Stimulated activated CD4-positive, alpha-beta T cell treated with anti-CD3 and anti-CD28 coated beads, Interleukin-1b, Interleukin-23, amount 100 ng/mL, for 24 hours (primary cell): Measurements from ENCODE around the gene FAR2.
"Not testable (repeated sequence)": the region's sequence is repeated elsewhere in the genome, so short reads cannot be mapped to it uniquely, and the experiment has no call there.

ENCODE experiments used
- DNase-seq, 4 experiments: peaks; one replicate each; pipeline ENCODE4 v3.0.0-alpha.2; 2020; ENCODE audit warnings: low read depth in 4 of 4, low spot score in 1 of 4

The FAR2 gene

DNA sequence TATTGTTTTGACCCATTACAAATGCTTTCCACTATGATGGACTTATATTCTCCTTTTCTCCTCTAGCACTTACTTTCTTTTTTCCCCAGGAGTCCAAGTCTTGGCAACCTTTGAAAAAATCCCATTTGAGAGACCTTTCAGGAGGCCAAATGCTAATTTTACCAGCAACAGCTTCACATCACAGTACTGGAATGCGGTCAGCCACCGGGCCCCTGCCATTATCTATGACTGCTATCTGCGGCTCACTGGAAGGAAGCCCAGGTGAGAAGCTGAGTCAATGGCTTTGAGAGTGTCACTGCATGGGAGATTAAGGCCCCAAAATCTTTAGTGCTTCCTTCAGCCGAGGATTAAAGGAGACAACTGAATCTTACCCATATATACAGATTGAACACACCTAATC is 167.7 kb downstream of the FAR2 start:
- no peak for DNase-seq

GRCh38 chr12:29317556-29318363 is 168.7 kb downstream of the FAR2 start:
- no peak for DNase-seq

DNA sequence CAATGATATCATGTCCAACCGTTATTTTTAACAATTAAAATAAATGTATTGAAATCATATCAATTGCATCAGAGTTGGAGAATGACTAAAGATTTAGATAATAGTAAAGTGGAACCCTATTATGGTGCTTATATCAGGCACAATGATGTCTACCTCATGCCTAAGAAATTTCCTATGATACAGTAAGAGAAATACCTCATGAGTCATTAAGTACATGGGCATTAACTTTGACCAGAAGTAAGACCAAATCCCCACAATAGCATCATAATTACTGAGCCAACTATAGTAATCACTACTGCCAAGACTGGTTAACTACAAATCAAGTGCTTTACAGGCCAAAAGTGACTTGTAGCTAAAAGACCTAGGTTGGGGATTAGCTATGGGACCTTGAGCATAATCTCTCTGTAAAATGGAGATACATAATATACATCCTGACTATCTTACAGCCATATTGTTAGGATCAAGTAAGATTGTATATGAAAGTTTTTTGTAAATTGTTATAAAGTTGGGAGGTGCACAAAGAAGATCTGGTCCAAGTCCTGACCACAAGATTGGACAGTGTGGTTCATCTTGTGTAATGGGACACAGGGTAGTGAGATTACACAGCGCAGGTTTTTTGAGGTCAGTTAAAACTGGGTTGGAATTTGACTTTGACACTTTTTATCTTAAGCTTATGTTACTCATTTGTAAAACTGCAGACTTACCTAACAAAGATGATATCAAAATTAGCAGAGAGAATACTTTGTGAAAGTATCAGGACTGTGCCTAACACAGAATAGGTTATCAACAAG is 171.4 kb downstream of the FAR2 start:
- DNase-seq, result no peak

DNA sequence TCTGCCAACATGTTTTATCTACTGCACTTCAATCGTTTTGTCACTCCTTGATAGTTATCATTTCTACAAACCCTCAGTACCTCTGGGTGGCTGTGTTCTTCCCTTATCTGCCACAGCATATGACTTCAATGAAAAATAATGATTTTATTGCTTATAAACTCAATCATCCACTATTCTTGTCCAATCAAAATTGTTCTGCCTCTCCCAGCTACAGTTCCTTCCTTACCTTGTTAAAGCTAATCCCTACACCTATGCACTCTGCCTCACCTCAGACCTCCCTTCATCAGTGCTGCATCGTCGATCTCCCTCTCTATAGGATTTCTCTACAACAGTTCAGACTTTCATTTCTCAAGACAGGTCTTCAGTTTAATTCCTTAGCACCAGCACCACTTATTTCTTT is 173.1 kb downstream of the FAR2 start:
- no peak for DNase-seq

DNA sequence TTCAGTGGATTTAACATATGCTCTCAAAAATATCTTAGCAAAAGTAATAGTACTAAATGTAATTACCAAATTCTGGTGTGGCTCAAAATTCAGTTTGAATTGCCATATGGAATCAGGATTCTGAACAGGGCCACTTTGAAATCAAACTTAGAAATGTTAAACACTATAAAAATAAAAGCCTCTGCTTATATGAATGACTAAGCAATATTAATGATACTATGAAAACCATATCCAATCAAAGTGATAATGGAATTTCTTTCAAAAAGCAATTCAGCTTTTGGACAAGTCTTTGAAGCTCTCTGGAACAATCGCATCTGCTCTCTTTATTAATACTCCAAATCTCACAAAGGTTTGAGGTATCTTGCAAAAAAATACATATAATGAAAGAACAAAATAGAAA is 180.3 kb downstream of the FAR2 start:
- no peak for DNase-seq

GRCh38 chr12:29333178-29333577 is 184.1 kb downstream of the FAR2 start:
- DNase-seq, result no peak

DNA sequence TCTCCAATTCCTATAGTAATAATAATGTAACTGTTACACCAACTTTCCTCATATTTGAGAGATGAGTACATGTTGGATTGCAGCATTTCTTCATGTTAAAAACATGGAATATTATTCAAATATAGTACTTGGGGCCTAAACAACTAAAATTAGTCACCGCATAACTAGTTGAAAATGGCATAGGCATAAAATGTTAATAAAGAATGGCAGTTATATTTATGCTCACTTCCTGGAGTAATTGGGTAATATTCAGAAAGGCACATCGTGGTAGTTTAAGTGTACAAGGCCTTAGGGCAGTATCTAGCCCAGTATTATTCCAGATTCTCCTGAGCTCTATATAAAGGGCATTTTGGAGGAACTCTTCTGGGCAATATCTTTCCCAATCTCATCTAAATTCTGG is 185.9 kb downstream of the FAR2 start:
- no peak for DNase-seq

- no peak for DNase-seq
These were observed 188.2 kb downstream of the FAR2 start for GRCh38 chr12:29337325-29337724.

GRCh38 chr12:29343022-29343799 is 194.1 kb downstream of the FAR2 start:
- no peak for DNase-seq

DNA sequence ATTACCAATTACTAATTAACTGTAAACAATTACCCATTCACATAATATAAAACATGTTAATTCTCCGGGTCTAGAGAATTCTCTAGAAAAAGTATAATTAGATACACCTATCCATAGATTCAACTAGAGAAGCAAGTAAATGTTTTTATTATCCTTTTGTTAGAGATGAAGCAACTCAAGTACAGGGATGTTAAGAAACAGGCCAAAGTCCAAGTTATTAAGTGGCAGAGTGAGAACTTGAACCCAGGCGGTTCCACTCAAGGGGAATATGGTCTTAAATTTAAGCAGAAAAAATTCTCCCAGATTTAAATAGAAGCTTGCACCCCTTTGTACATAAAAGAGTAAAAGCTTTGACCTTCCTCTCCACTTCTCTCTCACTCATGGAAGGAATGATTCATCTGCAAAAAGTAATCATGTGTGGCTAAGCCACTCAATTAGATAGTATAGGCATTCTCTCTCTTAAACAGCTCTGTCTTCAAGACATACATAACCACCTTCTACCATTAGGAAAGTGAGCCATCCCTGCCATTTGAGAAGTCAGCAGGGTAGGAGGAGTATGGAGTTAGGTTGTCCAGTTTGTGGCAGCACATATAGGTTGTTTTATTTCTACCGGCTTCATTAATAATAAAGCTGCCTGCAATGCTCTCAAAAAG is 197.8 kb downstream of the FAR2 start:
- DNase-seq, result no peak

DNA sequence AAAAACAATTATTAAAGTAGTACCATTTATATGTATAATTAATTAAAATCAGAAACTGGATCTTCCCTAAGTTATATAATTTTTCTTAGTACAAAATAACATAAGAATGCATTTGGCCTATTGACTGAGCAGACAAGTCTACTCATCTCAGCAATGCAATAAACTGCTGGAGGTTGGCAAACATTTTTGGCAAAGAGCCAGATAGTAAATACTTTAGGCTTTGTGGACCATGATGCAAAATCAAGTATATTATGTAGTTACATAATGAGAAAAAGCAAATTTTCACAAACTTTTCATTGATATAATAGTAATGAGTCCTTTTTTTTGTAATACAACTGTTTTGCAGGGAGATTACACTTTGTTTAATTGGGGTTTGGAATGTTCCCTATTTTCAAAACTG is 201.0 kb downstream of the FAR2 start:
- no peak for DNase-seq

GRCh38 chr12:29354954-29355353 is 205.9 kb downstream of the FAR2 start:
- no peak for DNase-seq

DNA sequence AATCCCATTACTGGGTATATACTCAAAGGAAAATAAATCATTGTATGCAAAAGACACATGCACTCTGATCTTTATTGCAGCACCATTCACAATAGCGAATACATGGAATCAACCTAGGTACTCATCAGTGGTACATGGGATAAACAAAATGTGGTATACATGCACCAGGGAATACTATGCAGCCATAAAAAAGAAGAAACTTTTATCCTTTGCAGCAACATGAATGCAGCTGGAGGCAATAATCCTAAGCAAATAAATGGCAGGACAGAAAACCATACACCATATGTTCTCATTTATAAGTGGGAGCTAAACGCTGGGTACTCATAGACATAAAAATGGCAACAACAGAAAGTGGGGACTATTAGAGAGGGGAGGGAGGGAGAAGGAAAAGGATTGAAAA is 216.0 kb downstream of the FAR2 start:
- DNase-seq, result no peak

DNA sequence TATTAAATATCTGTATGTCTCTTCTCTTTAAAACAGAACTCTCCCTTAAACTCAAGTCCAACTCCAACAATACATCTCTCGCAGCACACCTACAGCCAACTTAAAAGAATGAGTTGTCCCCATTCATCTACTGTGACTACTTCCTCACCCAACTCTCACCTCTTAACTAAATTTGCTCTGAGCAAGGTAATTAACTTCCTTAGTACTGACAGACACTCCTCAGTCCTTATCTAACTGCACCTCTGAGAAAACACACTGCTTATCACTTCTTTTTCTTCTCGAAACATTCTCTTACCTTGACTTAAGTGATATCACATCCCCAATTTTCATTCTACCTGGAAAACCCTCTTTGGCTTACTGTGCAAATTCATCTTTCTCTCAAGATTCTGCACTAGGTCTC is 224.9 kb downstream of the FAR2 start:
- DNase-seq, result no peak

DNA sequence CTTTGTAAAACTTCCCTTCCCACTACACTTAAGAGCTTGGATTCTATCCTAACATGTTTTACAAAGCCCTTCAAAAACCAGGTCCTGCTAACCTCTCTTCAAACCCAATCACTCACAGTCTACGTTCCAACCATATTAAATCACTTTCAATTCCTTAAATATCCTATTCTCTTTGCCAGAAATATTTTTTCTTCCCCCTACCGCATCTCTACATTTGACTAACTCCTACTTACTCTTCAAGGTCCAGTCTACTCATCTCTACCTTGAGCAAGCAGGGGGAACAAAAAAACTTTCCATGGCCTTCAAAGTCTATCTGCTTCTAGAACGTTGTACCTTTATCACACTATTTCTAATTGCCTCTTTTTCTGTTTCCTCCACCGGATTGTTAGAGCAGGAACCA is 225.8 kb downstream of the FAR2 start:
- no peak for DNase-seq

DNA sequence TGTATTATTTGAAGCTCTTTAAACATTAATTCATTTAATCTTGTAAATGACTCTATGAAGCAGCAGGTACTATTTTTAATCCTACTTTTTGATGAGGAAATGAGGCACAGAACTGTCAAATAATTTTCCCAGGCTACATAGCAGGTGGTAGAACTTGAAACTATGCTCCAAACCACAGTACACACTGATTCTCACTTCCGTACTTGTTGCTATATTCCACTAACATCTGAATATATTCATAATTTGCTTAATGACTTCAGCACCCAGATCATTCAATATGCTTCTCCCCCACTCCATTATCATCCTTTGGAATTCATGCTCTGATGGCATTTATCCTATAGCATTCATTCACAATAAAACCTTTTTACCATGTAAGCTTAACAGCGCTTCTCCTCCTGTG is 227.0 kb downstream of the FAR2 start:
- DNase-seq, result no peak

- DNase-seq, result peak; percentile 66 to 82 (median 75)
These were observed 231.8 kb downstream of the FAR2 start, which contains the start of gene ERGIC2 for GRCh38 chr12:29380536-29381523. Gene ERGIC2 (minus strand): TSS chr12:29381172. CDS start chr12:29371633, 9,539 bp downstream.

DNA sequence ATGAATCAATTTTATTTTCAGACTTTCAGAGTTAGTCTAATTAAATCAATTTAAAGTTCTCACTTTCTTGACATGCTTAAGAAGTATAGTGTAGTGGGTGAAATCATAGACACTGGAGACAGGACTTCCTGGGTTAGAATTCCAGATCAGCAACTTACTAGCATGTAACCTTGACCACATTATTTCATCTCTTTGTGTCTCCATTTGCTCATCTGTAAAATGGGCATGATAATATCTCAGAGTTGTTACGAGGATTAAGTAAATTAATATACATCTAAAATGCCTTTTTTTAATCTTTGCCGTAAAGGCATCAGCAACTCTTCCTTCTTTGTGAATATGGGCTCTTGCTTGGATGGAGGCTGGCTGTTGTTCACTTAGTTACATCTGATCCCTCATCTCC is 233.2 kb downstream of the FAR2 start:
- no peak for DNase-seq

DNA sequence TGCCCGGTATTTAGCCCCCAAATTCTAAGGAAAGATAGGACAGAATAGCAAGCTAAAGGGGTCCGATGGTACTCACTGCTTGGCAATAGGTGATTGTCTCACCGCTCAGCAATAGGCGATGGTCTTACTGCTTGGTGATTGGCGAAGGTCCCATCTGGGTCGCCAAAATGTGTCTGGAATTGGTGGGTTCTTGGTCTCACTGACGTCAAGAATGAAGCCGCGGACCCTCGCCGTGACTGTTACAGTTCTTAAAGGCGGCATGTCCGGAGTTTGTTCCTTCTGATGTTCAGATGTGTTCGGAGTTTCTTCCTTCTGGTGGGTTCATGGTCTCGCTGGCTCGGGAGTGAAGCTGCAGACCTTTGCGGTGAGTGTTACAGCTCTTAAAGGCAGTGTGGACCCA is 236.1 kb downstream of the FAR2 start:
- DNase-seq, result not testable (repeated sequence)
